ENCODE results near the gene CAMK2A. TPM values are rescaled to one million over a fixed set of nuclear protein-coding genes. Genes with fewer than 3 reads are reported as not detected.

CAMK2A gene
- total and polyA plus RNA-seq, 2 experiments from 2014 or later = 0.18 TPM; not detected in 1

DNA sequence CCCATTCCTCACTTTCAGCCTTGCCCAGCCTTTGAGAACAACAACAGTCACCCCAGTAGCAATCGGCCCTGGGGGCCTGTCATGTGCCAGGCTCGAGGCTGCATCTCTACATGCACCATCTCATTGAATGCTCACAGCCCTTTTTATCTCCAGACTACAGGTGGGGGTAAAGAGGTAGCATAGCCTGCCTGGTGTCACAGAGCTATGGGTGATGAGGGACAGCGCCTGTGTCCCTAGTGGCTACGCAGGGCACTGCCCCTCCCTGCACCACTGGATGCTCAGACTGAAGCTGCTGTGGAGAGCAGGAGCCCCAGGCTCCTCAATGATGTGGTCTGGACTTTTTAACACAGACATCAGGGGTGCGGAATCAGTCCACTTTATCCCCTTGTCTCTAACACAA, 2.8 kb downstream of the CAMK2A start:
- no peak overlapping the region for H3K27ac Mint-ChIP-seq
- peak; percentile 94 for ATAC-seq
- no peaks in the 10 kb centered on the region for H3K27me3 ChIP-seq (ENCODE audit: insufficient read depth)

More for the DNA sequence above, 2.8 kb downstream of the CAMK2A start:
- no peaks in the 10 kb centered on the region for H3K9me3 Mint-ChIP-seq
- Histone ChIP-seq H3K27ac (ENCODE audit: low read depth) (no peak overlapping the region), H3F3A (replicated peaks; ENCODE audit: low read depth) (no peaks in the 10 kb centered on the region), H3K4me1 (ENCODE audit: insufficient read depth) (no peaks in the 10 kb centered on the region), H4K20me1 (replicated peaks; ENCODE audit: insufficient read depth) (no peaks in the 10 kb centered on the region), H3K36me3 (ENCODE audit: insufficient read depth) (no peaks in the 10 kb centered on the region), H3K4me3 (no peak overlapping the region), H2AFZ (no peak overlapping the region), H3K4me2 (no peak overlapping the region), H3K79me2 (replicated peaks; ENCODE audit: insufficient read depth) (no peaks in the 10 kb centered on the region), H3K9me2 (ENCODE audit: insufficient read depth) (no peaks in the 10 kb centered on the region)
- DNase-seq (ENCODE audit: low spot score) = peak; percentile 83
- TF ChIP-seq, protein P1, sequence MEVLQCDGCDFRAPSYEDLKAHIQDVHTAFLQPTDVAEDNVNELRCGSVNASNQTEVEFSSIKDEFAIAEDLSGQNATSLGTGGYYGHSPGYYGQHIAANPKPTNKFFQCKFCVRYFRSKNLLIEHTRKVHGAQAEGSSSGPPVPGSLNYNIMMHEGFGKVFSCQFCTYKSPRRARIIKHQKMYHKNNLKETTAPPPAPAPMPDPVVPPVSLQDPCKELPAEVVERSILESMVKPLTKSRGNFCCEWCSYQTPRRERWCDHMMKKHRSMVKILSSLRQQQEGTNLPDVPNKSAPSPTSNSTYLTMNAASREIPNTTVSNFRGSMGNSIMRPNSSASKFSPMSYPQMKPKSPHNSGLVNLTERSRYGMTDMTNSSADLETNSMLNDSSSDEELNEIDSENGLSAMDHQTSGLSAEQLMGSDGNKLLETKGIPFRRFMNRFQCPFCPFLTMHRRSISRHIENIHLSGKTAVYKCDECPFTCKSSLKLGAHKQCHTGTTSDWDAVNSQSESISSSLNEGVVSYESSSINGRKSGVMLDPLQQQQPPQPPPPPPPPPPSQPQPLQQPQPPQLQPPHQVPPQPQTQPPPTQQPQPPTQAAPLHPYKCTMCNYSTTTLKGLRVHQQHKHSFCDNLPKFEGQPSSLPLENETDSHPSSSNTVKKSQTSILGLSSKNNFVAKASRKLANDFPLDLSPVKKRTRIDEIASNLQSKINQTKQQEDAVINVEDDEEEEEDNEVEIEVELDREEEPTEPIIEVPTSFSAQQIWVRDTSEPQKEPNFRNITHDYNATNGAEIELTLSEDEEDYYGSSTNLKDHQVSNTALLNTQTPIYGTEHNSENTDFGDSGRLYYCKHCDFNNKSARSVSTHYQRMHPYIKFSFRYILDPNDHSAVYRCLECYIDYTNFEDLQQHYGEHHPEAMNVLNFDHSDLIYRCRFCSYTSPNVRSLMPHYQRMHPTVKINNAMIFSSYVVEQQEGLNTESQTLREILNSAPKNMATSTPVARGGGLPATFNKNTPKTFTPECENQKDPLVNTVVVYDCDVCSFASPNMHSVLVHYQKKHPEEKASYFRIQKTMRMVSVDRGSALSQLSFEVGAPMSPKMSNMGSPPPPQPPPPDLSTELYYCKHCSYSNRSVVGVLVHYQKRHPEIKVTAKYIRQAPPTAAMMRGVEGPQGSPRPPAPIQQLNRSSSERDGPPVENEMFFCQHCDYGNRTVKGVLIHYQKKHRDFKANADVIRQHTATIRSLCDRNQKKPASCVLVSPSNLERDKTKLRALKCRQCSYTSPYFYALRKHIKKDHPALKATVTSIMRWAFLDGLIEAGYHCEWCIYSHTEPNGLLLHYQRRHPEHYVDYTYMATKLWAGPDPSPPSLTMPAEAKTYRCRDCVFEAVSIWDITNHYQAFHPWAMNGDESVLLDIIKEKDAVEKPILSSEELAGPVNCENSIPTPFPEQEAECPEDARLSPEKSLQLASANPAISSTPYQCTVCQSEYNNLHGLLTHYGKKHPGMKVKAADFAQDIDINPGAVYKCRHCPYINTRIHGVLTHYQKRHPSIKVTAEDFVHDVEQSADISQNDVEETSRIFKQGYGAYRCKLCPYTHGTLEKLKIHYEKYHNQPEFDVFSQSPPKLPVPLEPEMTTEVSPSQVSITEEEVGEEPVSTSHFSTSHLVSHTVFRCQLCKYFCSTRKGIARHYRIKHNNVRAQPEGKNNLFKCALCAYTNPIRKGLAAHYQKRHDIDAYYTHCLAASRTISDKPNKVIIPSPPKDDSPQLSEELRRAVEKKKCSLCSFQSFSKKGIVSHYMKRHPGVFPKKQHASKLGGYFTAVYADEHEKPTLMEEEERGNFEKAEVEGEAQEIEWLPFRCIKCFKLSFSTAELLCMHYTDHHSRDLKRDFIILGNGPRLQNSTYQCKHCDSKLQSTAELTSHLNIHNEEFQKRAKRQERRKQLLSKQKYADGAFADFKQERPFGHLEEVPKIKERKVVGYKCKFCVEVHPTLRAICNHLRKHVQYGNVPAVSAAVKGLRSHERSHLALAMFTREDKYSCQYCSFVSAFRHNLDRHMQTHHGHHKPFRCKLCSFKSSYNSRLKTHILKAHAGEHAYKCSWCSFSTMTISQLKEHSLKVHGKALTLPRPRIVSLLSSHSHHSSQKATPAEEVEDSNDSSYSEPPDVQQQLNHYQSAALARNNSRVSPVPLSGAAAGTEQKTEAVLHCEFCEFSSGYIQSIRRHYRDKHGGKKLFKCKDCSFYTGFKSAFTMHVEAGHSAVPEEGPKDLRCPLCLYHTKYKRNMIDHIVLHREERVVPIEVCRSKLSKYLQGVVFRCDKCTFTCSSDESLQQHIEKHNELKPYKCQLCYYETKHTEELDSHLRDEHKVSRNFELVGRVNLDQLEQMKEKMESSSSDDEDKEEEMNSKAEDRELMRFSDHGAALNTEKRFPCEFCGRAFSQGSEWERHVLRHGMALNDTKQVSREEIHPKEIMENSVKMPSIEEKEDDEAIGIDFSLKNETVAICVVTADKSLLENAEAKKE (CRISPR knock-in tag; IDR thresholded peaks at IDR 0.05) = no peak
- TF ChIP-seq POLR2AphosphoS5 (IDR thresholded peaks at IDR 0.05; ENCODE audit: low read depth) (no peak), ZNF331 (CRISPR knock-in tag; IDR thresholded peaks at IDR 0.05; ENCODE audit: low read depth) (no peak), CREB1 (CRISPR knock-in tag; IDR thresholded peaks at IDR 0.05; ENCODE audit: low read depth) (no peak), STAT1 (IDR thresholded peaks at IDR 0.05; ENCODE audit: unreplicated experiment) (no peak)
- TF ChIP-seq, protein P2, sequence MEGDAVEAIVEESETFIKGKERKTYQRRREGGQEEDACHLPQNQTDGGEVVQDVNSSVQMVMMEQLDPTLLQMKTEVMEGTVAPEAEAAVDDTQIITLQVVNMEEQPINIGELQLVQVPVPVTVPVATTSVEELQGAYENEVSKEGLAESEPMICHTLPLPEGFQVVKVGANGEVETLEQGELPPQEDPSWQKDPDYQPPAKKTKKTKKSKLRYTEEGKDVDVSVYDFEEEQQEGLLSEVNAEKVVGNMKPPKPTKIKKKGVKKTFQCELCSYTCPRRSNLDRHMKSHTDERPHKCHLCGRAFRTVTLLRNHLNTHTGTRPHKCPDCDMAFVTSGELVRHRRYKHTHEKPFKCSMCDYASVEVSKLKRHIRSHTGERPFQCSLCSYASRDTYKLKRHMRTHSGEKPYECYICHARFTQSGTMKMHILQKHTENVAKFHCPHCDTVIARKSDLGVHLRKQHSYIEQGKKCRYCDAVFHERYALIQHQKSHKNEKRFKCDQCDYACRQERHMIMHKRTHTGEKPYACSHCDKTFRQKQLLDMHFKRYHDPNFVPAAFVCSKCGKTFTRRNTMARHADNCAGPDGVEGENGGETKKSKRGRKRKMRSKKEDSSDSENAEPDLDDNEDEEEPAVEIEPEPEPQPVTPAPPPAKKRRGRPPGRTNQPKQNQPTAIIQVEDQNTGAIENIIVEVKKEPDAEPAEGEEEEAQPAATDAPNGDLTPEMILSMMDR (conservative IDR thresholded peaks at IDR 0.05; ENCODE audit: low read depth in 2 of 2) = peak; percentile 61 to 70
- H3K36me3 Mint-ChIP-seq (ENCODE audit: low read depth) = no peaks in the 10 kb centered on the region; the same call in 2 of the 3 replicates
- H3K4me3 Mint-ChIP-seq = no peak overlapping the region
- peaks cover 8% of the 10 kb centered on the region for H3K4me1 Mint-ChIP-seq
- peaks cover 5% of the 10 kb centered on the region for H3K27me3 Mint-ChIP-seq (ENCODE audit: insufficient read depth, low read depth, poor library complexity)
